Neural cell (in vitro differentiated cells): ENCODE measurements around the gene VSTM2B.

Source experiments
- EP300 ChIP-seq: fragments of 450-650 bp; conservative IDR thresholded peaks from 2 replicates; pipeline ENCODE4 v1.6.1; 2014; ENCODE audit warnings: antibody characterized with exemption, mild to moderate bottlenecking, moderate library complexity; ENCODE audit not compliant: poor library complexity, severe bottlenecking
- EZH2 ChIP-seq: fragments of 200-600, 300-800 bp; shearing (Covaris generic), sonication (generic); IDR thresholded peaks from 2 replicates; pipeline ENCODE4 v1.6.1; 2014; ENCODE audit warnings: antibody characterized with exemption, low read length, borderline replicate concordance, mild to moderate bottlenecking; ENCODE audit not compliant: insufficient read depth, poor library complexity, severe bottlenecking
- MXI1 ChIP-seq: fragments of 450-650 bp; conservative IDR thresholded peaks from 2 replicates; pipeline ENCODE4 v1.6.1; 2014; ENCODE audit warnings: antibody characterized with exemption, mild to moderate bottlenecking; ENCODE audit not compliant: poor library complexity, severe bottlenecking
- POLR2AphosphoS5 ChIP-seq: IDR thresholded peaks from 2 replicates; pipeline ENCODE4 v1.6.1; 2012
- RAD21 ChIP-seq: fragments of 450-650 bp; conservative IDR thresholded peaks from 2 replicates; pipeline ENCODE4 v1.6.1; 2014; ENCODE audit warnings: antibody characterized with exemption, mild to moderate bottlenecking, moderate library complexity
- SMC3 ChIP-seq: fragments of 450-650 bp; conservative IDR thresholded peaks from 2 replicates; pipeline ENCODE4 v1.6.1; 2014; ENCODE audit warnings: antibody characterized with exemption, mild to moderate bottlenecking, moderate library complexity; ENCODE audit not compliant: poor library complexity
- TAF1 ChIP-seq: IDR thresholded peaks from 2 replicates; pipeline ENCODE4 v1.6.1; 2012; ENCODE audit warnings: low read depth
- TF ChIP-seq, protein P1 (sequence below): fragments of 450-650 bp; IDR thresholded peaks from 2 replicates; pipeline ENCODE4 v1.5.1; 2014; ENCODE audit warnings: antibody characterized with exemption, mild to moderate bottlenecking, moderate library complexity; ENCODE audit not compliant: poor library complexity, severe bottlenecking
- TF ChIP-seq, protein P2 (sequence below): IDR thresholded peaks from 2 replicates; pipeline ENCODE4 v1.6.1; 2012; ENCODE audit warnings: borderline replicate concordance

DNA sequence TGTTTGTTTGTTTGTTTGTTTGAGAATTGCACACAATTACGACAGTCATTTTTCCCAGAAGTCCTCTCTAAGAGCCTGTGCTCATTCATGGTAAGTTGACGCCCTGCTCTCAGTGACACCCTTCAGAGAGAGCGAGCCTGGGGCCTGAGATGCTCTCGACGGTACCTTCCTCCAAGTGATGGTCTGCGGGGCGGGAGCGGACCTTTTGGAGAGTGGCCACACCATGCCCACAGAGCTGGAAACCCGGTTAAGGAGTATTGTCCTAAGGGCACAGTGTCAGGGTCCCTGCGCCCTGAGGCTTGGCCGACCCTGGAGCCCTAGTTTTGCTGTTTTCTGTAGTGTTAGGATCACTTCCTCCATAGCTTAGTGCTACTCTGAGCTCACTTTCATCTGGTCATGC is 83.8 kb downstream of the VSTM2B start:
- TF ChIP-seq, protein P1, sequence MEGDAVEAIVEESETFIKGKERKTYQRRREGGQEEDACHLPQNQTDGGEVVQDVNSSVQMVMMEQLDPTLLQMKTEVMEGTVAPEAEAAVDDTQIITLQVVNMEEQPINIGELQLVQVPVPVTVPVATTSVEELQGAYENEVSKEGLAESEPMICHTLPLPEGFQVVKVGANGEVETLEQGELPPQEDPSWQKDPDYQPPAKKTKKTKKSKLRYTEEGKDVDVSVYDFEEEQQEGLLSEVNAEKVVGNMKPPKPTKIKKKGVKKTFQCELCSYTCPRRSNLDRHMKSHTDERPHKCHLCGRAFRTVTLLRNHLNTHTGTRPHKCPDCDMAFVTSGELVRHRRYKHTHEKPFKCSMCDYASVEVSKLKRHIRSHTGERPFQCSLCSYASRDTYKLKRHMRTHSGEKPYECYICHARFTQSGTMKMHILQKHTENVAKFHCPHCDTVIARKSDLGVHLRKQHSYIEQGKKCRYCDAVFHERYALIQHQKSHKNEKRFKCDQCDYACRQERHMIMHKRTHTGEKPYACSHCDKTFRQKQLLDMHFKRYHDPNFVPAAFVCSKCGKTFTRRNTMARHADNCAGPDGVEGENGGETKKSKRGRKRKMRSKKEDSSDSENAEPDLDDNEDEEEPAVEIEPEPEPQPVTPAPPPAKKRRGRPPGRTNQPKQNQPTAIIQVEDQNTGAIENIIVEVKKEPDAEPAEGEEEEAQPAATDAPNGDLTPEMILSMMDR, result no peak
- TF ChIP-seq, protein P2, sequence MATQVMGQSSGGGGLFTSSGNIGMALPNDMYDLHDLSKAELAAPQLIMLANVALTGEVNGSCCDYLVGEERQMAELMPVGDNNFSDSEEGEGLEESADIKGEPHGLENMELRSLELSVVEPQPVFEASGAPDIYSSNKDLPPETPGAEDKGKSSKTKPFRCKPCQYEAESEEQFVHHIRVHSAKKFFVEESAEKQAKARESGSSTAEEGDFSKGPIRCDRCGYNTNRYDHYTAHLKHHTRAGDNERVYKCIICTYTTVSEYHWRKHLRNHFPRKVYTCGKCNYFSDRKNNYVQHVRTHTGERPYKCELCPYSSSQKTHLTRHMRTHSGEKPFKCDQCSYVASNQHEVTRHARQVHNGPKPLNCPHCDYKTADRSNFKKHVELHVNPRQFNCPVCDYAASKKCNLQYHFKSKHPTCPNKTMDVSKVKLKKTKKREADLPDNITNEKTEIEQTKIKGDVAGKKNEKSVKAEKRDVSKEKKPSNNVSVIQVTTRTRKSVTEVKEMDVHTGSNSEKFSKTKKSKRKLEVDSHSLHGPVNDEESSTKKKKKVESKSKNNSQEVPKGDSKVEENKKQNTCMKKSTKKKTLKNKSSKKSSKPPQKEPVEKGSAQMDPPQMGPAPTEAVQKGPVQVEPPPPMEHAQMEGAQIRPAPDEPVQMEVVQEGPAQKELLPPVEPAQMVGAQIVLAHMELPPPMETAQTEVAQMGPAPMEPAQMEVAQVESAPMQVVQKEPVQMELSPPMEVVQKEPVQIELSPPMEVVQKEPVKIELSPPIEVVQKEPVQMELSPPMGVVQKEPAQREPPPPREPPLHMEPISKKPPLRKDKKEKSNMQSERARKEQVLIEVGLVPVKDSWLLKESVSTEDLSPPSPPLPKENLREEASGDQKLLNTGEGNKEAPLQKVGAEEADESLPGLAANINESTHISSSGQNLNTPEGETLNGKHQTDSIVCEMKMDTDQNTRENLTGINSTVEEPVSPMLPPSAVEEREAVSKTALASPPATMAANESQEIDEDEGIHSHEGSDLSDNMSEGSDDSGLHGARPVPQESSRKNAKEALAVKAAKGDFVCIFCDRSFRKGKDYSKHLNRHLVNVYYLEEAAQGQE, result no peak
- no peak for TF ChIP-seq TAF1
- TF ChIP-seq POLR2AphosphoS5, result no peak
- TF ChIP-seq EZH2, result no peak
- TF ChIP-seq RAD21, result no peak
- no peak for TF ChIP-seq MXI1
- TF ChIP-seq EP300, result no peak
- TF ChIP-seq SMC3, result no peak
